ENCODE data around the gene BAZ1A.

Gene BAZ1A

DNA sequence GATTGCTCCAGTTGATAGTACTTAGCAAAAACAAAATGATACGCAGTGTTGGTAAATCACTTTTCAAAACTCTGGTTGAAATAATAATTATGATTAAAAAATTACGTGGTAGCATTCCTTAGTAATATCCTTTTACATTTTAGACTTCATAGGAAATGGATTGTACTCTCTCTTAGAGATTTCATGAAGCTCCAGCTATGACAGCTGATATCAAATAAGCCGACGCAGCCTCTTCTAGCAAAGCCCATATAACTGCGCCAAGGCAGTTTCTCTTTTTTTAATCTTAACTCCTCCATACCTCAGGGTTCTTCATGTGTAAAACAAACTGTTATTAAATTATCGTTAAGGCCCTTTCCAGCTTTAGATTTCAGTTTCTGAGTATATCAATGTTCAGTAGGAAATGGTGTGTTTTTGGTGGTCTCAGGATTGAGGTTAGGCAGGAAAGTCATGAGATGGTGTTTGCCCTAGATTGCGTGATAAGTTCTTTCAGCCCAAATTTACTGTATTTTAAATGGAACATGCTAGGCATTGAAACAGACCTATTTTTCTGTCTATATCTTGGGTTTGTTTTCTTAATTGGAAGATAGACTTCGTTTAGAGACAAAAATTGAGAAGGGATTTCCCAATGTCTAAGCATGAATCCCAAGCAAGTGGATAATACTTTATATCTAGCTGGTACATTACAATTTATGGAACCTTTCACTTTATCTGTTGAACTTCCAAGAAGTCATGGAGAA, 159.9 kb downstream of the BAZ1A start:
- Histone ChIP-seq H3K9ac (ENCODE audit: low read length) (peak overlapping the region; percentile 45), H3K27ac (ENCODE audit: low read depth, low read length) (peak overlapping the region; percentile 80), H3K4me1 (ENCODE audit: insufficient read depth, low read length) (peaks cover 19% of the 10 kb centered on the region), H3K27me3 (ENCODE audit: control insufficient read depth in 1 of 2, insufficient read depth in 2 of 2, low read length in 2 of 2) (no peaks in the 10 kb centered on the region), H3K9me3 (ENCODE audit: low read length) (no peaks in the 10 kb centered on the region), H3K36me3 (ENCODE audit: insufficient read depth, low read length) (peaks cover 11% of the 10 kb centered on the region), H3K4me3 (ENCODE audit: low read depth in 1 of 2, low read length in 2 of 2) (peak overlapping the region; percentile 60 to 85)

DNA sequence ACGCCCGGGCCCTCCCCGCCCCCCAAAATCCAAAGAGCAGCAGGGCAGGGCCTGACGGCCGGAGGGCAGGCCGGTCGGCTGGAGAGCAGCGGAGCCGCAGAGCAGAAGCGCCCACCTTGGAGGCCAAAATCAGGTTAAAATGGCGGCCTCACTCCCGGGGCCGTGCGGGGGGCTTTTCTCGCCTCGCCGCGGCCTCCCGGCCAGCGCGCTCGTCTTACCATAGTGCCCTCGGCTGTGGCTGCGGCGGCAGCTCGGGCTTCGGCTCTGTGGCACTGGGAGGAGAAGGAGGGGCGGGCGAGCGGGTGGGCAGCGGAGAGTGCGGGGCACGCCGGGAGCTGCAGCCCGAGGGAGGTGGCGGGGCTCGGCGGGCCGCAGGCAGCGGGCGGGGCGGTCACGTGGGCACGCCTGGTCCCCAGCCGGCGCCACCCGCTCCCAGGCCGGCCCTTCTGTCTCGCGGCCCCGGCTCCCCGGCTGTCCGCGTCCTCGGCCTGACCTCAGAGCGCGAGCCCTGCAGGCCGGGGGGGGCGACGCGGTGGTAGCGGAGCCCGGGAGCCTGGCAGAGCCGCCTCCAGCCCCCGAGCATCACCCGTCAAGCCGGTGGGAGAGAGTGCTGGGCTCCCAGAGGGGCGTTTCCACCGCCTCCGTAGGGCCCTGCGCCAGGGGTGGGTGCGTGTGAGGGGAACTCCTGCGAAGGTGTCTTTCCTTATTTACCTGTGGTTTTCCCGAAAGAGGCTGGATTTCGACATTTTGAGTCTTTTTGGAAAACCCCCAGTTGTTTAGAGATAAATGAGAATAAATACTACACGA, 160.6 kb downstream of the BAZ1A start, which contains the start of gene CFL2:
TSS of gene CFL2 (minus strand) at position 274 of the 807 bp plus-strand sequence. CDS start at position 221, 53 bp downstream.
- H3K4me1 ChIP-seq (ENCODE audit: insufficient read depth, low read length) = peaks cover 25% of the 10 kb centered on the region
- H3K9ac ChIP-seq (ENCODE audit: low read length) = peak within 1 kb of the TSS; percentile 49
- H3K4me3 ChIP-seq (ENCODE audit: low read depth in 1 of 2, low read length in 2 of 2) = peak within 1 kb of the TSS; percentile 78 to 85
- H3K27me3 ChIP-seq (ENCODE audit: control insufficient read depth in 1 of 2, insufficient read depth in 2 of 2, low read length in 2 of 2) = no peaks in the 10 kb centered on the region
- H3K27ac ChIP-seq (ENCODE audit: low read depth, low read length) = peak within 1 kb of the TSS; percentile 80
- no peaks in the 10 kb centered on the region for H3K9me3 ChIP-seq (ENCODE audit: low read length)
- H3K36me3 ChIP-seq (ENCODE audit: insufficient read depth, low read length) = peaks cover 11% of the 10 kb centered on the region

DNA sequence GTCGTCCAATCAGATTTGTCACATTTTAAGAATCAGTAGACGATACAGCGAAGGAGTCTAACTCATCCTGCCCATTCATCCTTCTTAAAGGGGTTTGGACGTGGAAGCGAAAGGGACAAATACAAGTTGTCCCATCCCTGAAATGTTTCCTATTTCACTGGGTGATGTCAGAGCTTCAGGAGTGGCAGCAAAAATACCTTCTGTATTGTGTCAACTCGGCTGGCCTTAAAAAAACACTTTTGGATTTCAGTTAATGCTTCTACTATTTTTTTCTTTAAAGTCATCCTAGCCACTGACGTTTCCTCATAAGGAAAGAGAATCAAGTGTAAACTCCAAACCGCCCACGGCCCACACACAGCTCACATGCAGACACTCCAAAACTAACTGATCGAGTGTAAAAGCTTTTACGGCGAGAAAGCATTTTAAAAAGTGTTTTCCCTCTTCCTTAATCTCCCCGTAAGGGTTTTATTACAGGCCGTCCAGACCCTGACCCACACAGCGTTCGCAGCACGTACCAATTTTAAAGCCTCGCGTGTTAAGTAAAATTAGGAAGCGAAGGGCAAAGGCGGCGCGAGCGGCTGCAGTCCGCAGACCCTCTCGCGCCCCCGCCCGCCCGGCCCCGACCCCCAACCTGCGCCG, 161.4 kb downstream of the BAZ1A start:
- H3K27me3 ChIP-seq (ENCODE audit: control insufficient read depth in 1 of 2, insufficient read depth in 2 of 2, low read length in 2 of 2) = no peaks in the 10 kb centered on the region
- H3K9me3 ChIP-seq (ENCODE audit: low read length) = no peaks in the 10 kb centered on the region
- peak overlapping the region; percentile 78 to 85 for H3K4me3 ChIP-seq (ENCODE audit: low read depth in 1 of 2, low read length in 2 of 2)
- H3K36me3 ChIP-seq (ENCODE audit: insufficient read depth, low read length) = peaks cover 11% of the 10 kb centered on the region
- peak overlapping the region; percentile 49 for H3K9ac ChIP-seq (ENCODE audit: low read length)
- peaks cover 30% of the 10 kb centered on the region for H3K4me1 ChIP-seq (ENCODE audit: insufficient read depth, low read length)
- H3K27ac ChIP-seq (ENCODE audit: low read depth, low read length) = peak overlapping the region; percentile 80

DNA sequence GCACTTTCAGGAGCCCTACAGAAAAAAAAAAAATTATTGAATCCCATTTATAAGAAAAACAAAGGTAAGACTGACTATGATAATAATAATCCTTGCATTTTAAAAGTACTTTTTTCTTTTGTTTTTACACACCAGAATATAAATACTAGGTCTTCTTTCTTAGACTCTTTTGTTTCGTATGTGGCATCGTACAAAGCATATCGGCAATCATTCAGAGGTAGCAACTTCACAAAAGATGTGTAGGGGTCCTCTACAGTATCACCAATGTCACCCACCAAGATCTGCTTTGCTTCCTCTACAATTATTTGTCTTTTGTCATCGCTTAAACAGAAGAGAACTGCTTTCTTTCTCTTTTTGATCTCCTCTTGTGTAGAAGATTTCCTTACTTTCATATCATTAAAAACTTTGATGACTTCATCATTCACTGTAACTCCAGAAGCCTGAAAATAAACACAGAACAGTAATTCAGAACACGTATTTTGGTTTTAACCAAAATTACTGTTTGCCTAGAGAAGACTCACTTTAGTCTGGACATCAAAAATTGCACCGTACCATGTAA, 162.0 kb downstream of the BAZ1A start:
- peak overlapping the region; percentile 28 to 78 for H3K4me3 ChIP-seq (ENCODE audit: low read depth in 1 of 2, low read length in 2 of 2)
- H3K4me1 ChIP-seq (ENCODE audit: insufficient read depth, low read length) = peaks cover 31% of the 10 kb centered on the region

DNA sequence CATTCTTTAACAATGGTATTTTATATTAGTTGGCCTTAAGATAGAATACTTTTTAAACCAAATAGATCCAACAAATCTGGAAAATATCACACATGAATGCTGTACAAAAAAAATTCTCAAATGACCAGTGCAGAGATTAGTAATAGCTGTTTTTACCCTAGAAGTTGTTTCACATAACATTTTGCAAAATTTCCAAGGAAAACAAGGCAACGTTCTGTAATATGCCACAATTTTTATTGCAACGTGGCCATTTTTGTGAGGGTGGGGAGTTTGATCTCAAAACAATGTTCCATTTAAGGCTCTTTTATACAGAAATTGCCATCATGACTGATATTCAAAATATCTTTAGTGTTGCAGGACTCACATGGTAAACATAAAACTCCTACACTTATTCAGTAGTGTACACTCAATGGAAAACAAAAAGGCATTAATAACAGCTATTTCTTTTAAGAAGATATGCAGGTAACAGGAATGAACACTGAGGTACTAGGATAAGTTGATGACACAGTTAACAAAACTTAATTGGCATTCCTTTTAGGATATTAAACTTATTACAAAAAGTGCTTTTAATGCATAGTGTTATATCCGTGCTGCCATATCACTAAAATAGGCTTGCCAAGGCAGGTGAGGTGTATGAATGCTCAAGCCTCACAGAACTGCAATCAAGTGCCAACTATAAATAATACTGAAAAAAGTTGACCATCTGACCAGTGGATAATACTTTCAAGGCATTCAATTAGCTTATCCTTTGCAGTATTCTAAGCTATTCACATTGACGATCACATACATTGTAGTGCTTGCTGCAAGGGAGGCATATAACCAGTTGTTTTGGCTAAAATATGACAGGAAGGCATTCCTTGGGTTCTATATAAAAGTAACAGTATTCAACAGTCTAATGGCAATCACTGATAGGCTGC, 163.1 kb downstream of the BAZ1A start:
- no peaks in the 10 kb centered on the region for H3K27me3 ChIP-seq (ENCODE audit: control insufficient read depth in 1 of 2, insufficient read depth in 2 of 2, low read length in 2 of 2)
- H3K9ac ChIP-seq (ENCODE audit: low read length) = no peak overlapping the region
- H3K4me3 ChIP-seq (ENCODE audit: low read depth in 1 of 2, low read length in 2 of 2) = peak overlapping the region in 1 of 2 donors; percentile 19
- H3K9me3 ChIP-seq (ENCODE audit: low read length) = no peaks in the 10 kb centered on the region
- peak overlapping the region; percentile 80 for H3K27ac ChIP-seq (ENCODE audit: low read depth, low read length)
- H3K36me3 ChIP-seq (ENCODE audit: insufficient read depth, low read length) = peaks cover 11% of the 10 kb centered on the region
- H3K4me1 ChIP-seq (ENCODE audit: insufficient read depth, low read length) = peaks cover 39% of the 10 kb centered on the region

More for the DNA sequence above, 162.0 kb downstream of the BAZ1A start:
- peak overlapping the region; percentile 80 for H3K27ac ChIP-seq (ENCODE audit: low read depth, low read length)
- peak overlapping the region; percentile 49 for H3K9ac ChIP-seq (ENCODE audit: low read length)
- H3K27me3 ChIP-seq (ENCODE audit: control insufficient read depth in 1 of 2, insufficient read depth in 2 of 2, low read length in 2 of 2) = no peaks in the 10 kb centered on the region
- peaks cover 11% of the 10 kb centered on the region for H3K36me3 ChIP-seq (ENCODE audit: insufficient read depth, low read length)
- no peaks in the 10 kb centered on the region for H3K9me3 ChIP-seq (ENCODE audit: low read length)

DNA sequence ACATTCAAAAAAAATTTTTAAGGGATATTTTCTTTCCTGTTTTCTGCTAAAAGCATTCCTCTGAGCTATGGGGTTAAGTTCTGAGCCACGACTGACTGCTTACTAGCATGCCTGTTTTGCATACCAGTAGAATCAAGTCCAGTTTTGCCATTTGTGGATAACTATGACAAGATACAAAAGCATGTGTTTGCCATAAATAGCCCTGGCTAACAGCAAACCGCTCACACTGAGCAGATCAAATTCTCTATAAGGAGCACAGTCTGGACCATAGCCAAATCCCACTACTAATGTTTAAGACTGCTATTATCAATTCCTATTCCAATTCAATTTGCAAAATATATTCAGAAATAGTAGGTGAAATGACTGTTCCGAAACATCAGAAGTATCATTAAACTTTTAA, 164.0 kb downstream of the BAZ1A start:
- H3K9me3 ChIP-seq (ENCODE audit: low read length) = no peaks in the 10 kb centered on the region
- peak overlapping the region; percentile 18 for H3K27ac ChIP-seq (ENCODE audit: low read depth, low read length)
- peaks cover 11% of the 10 kb centered on the region for H3K36me3 ChIP-seq (ENCODE audit: insufficient read depth, low read length)
- peak overlapping the region; percentile 21 to 25 for H3K4me3 ChIP-seq (ENCODE audit: low read depth in 1 of 2, low read length in 2 of 2)
- no peak overlapping the region for H3K9ac ChIP-seq (ENCODE audit: low read length)
- no peaks in the 10 kb centered on the region for H3K27me3 ChIP-seq (ENCODE audit: control insufficient read depth in 1 of 2, insufficient read depth in 2 of 2, low read length in 2 of 2)
- peaks cover 39% of the 10 kb centered on the region for H3K4me1 ChIP-seq (ENCODE audit: insufficient read depth, low read length)

DNA sequence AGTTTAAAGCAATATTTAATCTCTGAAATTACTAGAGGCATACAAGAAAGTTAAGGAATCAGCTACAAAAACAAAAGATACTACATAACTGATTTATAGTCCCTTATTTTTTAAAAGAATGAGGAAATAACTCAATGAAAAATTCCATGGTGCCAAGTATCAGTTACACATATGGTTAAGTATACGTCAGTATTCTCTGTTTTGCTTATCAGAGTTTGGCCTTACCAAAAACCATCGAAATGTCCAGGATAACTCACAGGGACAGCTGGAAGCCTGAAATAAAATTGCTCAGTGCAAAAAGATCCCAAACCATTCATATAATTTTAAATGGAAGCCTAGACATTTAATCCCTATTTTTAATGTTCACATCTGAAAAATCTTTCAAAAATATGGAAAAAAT, 164.4 kb downstream of the BAZ1A start:
- Histone ChIP-seq H3K4me3 (ENCODE audit: low read depth in 1 of 2, low read length in 2 of 2) (peak overlapping the region; percentile 21 to 25), H3K27me3 (ENCODE audit: control insufficient read depth in 1 of 2, insufficient read depth in 2 of 2, low read length in 2 of 2) (no peaks in the 10 kb centered on the region), H3K9ac (ENCODE audit: low read length) (peak overlapping the region; percentile 3), H3K4me1 (ENCODE audit: insufficient read depth, low read length) (peaks cover 39% of the 10 kb centered on the region), H3K36me3 (ENCODE audit: insufficient read depth, low read length) (peaks cover 11% of the 10 kb centered on the region), H3K27ac (ENCODE audit: low read depth, low read length) (peak overlapping the region; percentile 18), H3K9me3 (ENCODE audit: low read length) (no peaks in the 10 kb centered on the region)

DNA sequence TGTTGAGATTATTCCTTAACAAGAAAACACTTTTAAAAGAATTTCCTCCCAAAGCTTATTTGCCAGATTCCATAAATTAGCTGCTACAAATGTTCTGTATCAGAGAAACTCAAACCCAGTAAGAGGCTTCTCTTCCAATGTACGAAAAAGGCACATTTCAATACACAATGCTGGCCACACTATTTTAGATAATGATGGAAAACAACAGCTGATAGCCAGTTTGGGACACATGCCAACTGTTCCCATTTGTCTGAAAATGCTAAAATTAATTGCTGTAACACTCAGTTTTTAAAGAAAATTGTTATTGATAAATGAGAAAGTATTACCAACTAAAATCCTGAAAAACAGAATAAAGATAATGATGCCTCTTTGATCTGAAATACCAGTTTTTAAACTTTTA, 165.2 kb downstream of the BAZ1A start:
- Histone ChIP-seq H3K4me1 (ENCODE audit: insufficient read depth, low read length) (peaks cover 32% of the 10 kb centered on the region), H3K27ac (ENCODE audit: low read depth, low read length) (peak overlapping the region; percentile 21), H3K9me3 (ENCODE audit: low read length) (no peaks in the 10 kb centered on the region), H3K9ac (ENCODE audit: low read length) (no peak overlapping the region), H3K27me3 (ENCODE audit: control insufficient read depth in 1 of 2, insufficient read depth in 2 of 2, low read length in 2 of 2) (no peaks in the 10 kb centered on the region), H3K36me3 (ENCODE audit: insufficient read depth, low read length) (peaks cover 11% of the 10 kb centered on the region), H3K4me3 (ENCODE audit: low read depth in 1 of 2, low read length in 2 of 2) (no peak overlapping the region)

DNA sequence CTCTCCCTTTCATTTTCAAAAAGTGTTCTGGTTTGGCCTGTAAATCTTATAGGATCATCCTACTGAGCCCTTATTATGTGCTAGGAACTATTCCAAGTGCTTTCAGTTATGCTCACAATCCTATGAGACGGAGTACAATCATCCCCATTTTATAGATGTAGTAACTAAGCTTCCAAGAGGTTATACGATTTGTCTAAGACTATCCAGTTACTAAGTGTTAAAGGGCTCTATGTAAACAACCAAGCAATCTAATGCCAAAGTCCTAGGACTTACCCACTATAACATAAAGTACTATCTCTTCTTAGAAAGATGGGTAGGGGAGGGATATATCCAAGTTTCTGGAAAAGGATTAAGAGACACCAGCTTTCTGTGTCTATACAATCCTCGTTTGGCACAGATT, 167.4 kb downstream of the BAZ1A start:
- H3K4me3 ChIP-seq (ENCODE audit: low read depth in 1 of 2, low read length in 2 of 2) = no peak overlapping the region
- no peaks in the 10 kb centered on the region for H3K27me3 ChIP-seq (ENCODE audit: control insufficient read depth in 1 of 2, insufficient read depth in 2 of 2, low read length in 2 of 2)
- H3K9me3 ChIP-seq (ENCODE audit: low read length) = no peaks in the 10 kb centered on the region
- H3K4me1 ChIP-seq (ENCODE audit: insufficient read depth, low read length) = peaks cover 31% of the 10 kb centered on the region
- no peak overlapping the region for H3K9ac ChIP-seq (ENCODE audit: low read length)
- no peak overlapping the region for H3K27ac ChIP-seq (ENCODE audit: low read depth, low read length)
- peaks cover 11% of the 10 kb centered on the region for H3K36me3 ChIP-seq (ENCODE audit: insufficient read depth, low read length)
